ENCODE results near the gene RPLP1.

RPLP1 gene

GRCh38 chr15:69452692-69453521, at the start of gene RPLP1:
Gene RPLP1 (plus strand): TSS chr15:69452818. CDS start chr15:69452949, 131 bp downstream.
- in situ Hi-C loops (cut with MboI; ENCODE audit: low sequenced_read_pairs), result no loop called here

- in situ Hi-C loops (cut with MboI; ENCODE audit: low sequenced_read_pairs), result loop anchor here (10.0 kb wide), 1 partner anchor 339 kb away; no protein-coding TSS in a partner anchor
Observed at GRCh38 chr15:69403594-69403993, 49.0 kb upstream of the RPLP1 start.

DNA sequence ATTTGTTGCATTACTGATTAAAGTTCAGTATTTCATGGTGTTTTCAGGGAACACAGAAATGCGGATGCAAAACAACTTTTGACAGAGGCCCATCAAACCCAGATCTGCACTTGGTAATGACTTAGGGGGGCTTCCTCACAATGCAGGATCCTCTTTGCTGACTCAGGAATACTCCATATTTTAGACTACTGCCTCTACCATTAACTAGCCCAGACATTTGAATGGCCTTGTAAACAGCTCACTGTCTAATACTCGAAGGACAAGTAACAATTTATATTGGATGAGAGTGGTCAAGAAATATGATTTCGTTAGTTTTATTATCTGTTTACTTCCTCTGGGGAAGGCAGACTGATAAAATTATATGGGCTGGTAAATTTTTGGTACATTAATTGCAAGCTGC, 47.5 kb upstream of the RPLP1 start:
- in situ Hi-C loops (cut with MboI; ENCODE audit: low sequenced_read_pairs), result loop anchor here (10.0 kb wide), 1 partner anchor 340 kb away; no protein-coding TSS in a partner anchor

DNA sequence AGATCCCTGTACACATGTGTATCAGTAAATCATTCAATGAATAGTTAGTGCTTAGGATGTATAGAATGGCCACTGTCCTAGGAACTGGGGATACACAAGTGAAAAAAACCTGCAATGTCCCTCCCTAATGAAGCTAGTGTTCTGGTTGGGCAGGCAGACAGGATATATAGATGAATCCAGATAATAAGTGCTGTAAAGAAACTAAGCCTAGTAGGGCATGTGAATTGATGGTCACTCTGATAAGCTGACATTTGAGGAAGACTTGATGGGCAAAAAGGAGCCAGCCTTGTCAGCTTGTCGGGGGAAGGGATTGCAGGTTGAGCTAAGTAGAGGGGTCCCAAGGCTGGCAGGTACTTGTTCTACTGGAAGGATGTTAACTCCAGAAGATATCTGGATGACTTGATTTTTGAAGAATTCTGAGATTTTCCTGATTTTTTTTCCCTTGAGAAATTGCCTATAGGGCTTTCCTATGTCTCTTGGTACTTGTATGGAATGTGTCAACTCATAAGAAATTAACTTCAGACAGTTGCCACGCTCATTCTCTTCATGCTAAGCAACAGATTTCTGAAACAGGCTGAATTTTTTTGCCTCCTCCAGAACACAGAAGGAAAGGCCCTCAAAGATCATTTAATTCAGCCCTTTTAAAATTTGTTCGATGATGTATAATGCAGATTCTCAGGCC, 44.8 kb upstream of the RPLP1 start:
- in situ Hi-C loops (cut with MboI; ENCODE audit: low sequenced_read_pairs), result loop anchor here (10.0 kb wide), 1 partner anchor 343 kb away; no protein-coding TSS in a partner anchor

DNA sequence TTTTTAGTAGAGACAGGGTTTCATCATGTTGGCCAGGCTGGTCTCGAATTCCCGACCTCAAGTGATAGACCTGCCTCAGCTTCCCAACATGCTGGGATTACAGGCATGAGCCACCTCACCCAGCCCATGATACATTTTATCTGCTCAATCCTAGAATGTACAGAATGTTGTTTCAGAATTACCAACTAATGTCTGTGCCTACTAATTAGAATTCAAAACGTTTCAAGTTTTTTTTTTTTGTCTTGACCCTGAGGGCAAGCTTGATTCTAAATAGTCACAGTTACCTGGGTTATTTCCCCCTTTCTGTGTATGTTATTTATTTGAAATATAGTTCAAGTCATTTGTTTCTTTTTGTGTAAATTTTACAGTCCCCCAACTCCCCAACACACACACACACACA, 43.8 kb upstream of the RPLP1 start:
- in situ Hi-C loops (cut with MboI; ENCODE audit: low sequenced_read_pairs), result loop anchor here (10.0 kb wide), 1 partner anchor 344 kb away; no protein-coding TSS in a partner anchor

- in situ Hi-C loops (cut with MboI; ENCODE audit: low sequenced_read_pairs), result no loop called here
Observed at GRCh38 chr15:69410248-69410874, 42.3 kb upstream of the RPLP1 start.

DNA sequence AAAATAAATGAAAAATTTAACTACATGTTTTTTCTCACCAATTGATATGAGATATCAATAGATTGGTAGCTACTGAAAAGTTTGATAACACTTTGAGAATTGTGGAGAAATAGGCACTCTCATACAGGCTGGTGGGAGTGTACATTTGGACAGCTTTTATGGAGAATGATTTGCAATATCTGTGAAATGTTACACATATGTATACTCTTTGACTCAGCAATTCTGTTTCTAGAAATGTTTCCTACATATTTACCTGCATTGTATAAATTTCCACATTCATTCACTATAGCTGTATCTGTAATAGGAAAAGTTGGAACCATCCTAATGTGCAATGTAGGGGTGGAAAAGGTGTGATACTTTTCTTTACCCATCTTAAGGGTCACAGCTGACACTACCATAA, 40.3 kb upstream of the RPLP1 start:
- in situ Hi-C loops (cut with MboI; ENCODE audit: low sequenced_read_pairs), result no loop called here

- in situ Hi-C loops (cut with MboI; ENCODE audit: low sequenced_read_pairs), result no loop called here
Observed at GRCh38 chr15:69412701-69413100, 39.9 kb upstream of the RPLP1 start.

- in situ Hi-C loops (cut with MboI; ENCODE audit: low sequenced_read_pairs), result no loop called here
Observed at GRCh38 chr15:69413822-69414700, 38.6 kb upstream of the RPLP1 start, which contains the start of gene KIF23. Gene KIF23 (plus strand): TSS chr15:69414349. CDS start chr15:69414466, 117 bp downstream.

GRCh38 chr15:69414701-69415167, 37.9 kb upstream of the RPLP1 start:
- in situ Hi-C loops (cut with MboI; ENCODE audit: low sequenced_read_pairs), result no loop called here

DNA sequence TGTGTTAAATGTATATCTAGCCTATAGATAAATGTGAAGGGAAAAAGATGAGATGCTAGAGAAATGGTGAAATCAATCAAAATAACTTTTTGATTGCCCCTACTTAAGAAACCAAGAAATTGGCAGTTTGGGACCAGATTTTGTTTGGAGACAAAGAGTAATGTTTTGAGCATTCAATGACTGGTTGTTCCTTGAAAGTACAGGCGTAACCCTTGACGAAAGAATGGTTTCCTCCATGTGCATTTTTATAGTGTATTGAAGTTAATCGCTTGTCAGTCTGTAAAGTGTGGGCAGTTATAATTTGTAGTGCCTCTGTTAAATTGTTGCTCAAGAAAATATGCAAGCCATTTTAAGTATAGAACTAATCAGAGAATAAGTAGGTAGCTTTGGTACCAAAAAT, 37.2 kb upstream of the RPLP1 start:
- in situ Hi-C loops (cut with MboI; ENCODE audit: low sequenced_read_pairs), result no loop called here

DNA sequence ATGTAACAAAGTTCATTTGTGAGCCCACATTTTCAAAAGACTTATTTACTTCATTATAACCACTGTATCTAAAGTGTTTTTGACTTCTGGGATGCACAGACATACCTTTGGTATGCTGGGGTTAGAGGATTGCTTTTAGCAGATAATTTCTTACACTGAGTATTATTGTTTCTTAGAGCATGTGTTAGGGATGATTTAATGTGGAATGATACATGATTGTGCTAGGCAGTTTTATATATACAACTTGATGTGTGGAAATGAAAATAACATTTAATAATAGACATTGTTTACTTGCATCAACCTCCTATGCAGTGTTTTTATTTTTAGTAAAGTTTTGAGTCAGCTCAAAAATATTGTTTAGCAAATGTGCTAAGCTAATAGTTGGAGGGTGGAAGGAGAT, 35.0 kb upstream of the RPLP1 start:
- in situ Hi-C loops (cut with MboI; ENCODE audit: low sequenced_read_pairs), result no loop called here

GRCh38 chr15:69421498-69421897, 31.1 kb upstream of the RPLP1 start:
- in situ Hi-C loops (cut with MboI; ENCODE audit: low sequenced_read_pairs), result no loop called here

DNA sequence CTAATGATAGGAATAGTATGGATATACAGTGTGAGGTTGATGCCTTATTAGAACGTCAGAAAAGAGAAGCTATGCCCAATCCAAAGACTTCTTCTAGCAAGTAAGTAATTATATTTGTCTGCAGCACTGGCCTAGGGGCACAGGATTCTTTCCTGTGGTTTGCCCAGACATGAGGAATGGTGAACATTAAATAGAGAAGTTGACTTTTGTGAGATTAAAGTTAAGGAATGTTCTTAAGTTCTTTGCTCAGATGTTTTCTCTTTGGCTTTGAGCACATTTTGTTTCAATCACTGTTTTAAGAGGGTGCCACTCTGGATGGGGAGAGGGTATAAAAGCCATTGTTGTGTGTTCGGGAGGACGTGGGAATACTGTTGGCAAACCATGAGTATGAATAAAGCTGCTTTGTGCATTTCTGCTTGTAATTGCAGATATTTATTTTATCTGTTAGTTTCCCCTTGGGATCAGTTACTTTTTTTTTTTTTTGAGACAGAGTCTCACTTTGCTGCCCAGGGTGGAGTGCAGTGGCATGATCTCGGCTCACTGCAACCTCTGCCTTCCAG, 30.2 kb upstream of the RPLP1 start:
- in situ Hi-C loops (cut with MboI; ENCODE audit: low sequenced_read_pairs), result no loop called here

GRCh38 chr15:69424001-69424400, 28.6 kb upstream of the RPLP1 start:
- in situ Hi-C loops (cut with MboI; ENCODE audit: low sequenced_read_pairs), result no loop called here

DNA sequence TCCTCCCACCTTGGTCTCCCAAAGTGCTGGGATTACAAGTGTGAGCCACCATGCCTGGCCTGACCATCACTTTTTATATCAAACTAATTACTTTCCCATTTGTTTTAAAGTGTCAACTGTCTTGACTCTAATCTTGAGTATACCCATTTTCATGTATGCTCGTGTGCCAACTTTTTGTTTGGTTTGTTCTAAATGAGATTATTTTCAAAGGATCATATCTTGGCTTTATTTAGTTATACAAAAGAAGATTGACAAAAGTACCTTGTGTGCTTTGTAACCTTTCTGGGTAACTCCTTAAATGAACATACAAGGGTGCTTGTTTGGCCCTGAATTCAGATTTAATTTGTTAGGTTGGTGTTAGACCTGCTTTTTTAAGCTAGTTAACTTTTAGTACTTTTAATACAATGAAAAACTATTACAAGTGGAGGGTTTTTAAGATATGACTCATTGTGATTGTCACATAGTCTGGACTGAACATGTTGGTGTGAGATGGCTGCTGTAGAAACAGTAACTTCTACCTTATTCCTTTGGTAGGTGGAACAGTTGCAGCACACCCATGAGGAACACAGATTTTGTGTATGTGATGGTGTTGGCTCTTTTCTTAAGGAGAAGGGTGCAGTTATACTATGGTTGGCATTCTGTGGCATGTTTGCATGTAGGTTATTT, 27.7 kb upstream of the RPLP1 start:
- in situ Hi-C loops (cut with MboI; ENCODE audit: low sequenced_read_pairs), result no loop called here

DNA sequence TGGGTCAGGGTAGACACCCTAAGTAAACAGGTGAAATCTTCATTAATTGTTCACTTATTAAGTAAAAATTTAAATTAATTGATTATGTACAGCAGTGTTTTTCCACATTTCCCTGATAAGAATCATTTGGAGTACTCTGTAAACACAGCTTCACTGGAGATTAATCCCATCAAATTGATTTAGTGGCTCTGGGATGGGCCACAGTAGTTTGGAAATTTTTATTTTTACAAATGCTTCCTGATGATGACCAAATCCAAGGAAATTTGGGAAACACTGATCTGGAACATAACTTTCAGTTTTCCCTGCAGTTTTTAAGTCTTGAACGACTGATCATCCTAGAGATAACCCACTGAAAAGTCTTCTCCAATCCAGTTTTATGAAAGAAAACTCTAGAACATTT, 18.8 kb upstream of the RPLP1 start:
- in situ Hi-C loops (cut with MboI; ENCODE audit: low sequenced_read_pairs), result no loop called here

GRCh38 chr15:69434238-69434637, 18.4 kb upstream of the RPLP1 start:
- in situ Hi-C loops (cut with MboI; ENCODE audit: low sequenced_read_pairs), result no loop called here

DNA sequence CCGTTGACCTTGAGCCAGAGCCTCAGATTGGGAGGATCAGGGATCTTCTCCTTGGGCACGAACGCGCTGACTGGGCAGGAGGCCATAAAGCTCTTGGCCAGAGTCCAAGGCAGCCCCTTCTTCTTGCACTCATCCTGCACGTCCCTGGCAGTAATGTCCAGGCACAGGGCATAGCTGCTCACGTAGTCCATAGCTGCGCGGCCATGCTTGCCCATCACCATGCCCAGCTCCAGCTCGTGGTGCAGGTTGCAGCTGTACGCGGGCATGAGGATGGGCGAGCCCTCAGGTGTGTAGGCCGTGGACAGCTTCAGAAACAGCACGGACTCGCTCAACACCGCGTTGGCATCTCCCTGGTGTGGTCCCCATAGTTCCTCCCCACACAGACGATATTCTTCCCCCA, 17.9 kb upstream of the RPLP1 start:
- in situ Hi-C loops (cut with MboI; ENCODE audit: low sequenced_read_pairs), result no loop called here

GRCh38 chr15:69435985-69436384, 16.6 kb upstream of the RPLP1 start:
- in situ Hi-C loops (cut with MboI; ENCODE audit: low sequenced_read_pairs), result no loop called here

All from HL-60/S4 (cell line).